ENCODE data around the gene MSI2. TPM values are rescaled to one million over a fixed set of nuclear protein-coding genes. Genes with fewer than 3 reads are reported as not detected.

The MSI2 gene
- total and polyA plus RNA-seq, 12 donors = 25.5 to 135 (median 121) TPM

DNA sequence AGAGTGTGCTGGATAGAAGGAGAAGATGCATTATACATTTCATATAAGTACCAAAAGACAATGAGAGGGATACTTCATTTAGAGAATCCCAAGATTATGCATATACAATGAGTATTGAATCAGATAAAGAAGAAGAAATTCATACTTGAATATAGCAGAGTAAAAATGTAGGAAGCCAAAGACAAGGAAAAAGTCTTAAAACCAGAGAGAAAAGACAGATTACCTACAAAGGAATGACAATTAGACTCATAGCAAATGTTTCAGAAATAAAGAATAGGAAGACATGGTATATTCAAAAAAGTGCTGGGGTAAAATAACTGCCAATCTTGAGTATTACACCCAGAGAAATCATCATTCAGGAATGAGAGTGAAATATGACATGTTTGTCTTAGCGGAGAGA is 6.8 kb upstream of the MSI2 start:
- intact Hi-C loops (cut with DNase I) = loop anchor here in 7 of 10 donors (10.0 kb wide), 7 partner anchors 195 to 585 kb away; partner anchors contain the start of gene CCDC182 (in 2 of the 7)
- H3K4me3 ChIP-seq = no peak overlapping the region
- H3K9me3 ChIP-seq = peaks cover 0 to 21% (median 0%) of the 10 kb centered on the region in 11 donors
- DNase-seq = no peak
- ATAC-seq = no peak
- no peaks in the 10 kb centered on the region for H3K27me3 ChIP-seq
- H3K4me1 ChIP-seq = no peaks in the 10 kb centered on the region
- H3K27ac ChIP-seq = no peak overlapping the region
- TF ChIP-seq, protein P1, sequence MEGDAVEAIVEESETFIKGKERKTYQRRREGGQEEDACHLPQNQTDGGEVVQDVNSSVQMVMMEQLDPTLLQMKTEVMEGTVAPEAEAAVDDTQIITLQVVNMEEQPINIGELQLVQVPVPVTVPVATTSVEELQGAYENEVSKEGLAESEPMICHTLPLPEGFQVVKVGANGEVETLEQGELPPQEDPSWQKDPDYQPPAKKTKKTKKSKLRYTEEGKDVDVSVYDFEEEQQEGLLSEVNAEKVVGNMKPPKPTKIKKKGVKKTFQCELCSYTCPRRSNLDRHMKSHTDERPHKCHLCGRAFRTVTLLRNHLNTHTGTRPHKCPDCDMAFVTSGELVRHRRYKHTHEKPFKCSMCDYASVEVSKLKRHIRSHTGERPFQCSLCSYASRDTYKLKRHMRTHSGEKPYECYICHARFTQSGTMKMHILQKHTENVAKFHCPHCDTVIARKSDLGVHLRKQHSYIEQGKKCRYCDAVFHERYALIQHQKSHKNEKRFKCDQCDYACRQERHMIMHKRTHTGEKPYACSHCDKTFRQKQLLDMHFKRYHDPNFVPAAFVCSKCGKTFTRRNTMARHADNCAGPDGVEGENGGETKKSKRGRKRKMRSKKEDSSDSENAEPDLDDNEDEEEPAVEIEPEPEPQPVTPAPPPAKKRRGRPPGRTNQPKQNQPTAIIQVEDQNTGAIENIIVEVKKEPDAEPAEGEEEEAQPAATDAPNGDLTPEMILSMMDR (IDR thresholded peaks at IDR 0.05) = no peak
- no peaks in the 10 kb centered on the region for H3K36me3 ChIP-seq
- 98 to 100% methylated on average over 1 of the region's 1 CpG for WGBS, 2 donors

DNA sequence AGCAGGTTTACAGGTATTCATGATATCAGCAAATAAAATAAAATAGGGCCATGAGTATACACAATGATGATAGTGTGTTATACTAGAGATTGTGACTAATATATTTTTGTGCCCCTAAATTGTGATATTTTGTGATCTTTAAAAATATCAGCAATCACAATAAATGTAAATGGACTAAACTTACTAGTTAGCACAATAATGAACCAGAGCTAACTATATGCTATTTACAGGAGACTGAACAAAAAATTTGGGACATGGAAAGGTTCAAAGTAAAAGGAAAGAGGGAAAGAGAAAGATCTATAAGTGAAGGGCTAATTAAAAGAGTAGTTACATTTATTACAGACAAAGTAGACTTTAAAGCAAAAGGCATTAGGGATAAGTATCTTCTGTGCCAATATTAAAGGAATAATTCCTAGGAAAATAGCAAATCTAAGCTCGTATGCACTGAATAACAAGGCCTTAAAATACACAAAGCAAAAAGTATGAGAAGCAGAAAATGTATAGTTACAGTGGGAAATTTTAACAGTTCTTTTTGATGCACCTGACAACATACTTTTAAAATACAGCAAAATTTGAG is 5.0 kb upstream of the MSI2 start:
- DNase-seq = no peak
- no peaks in the 10 kb centered on the region for H3K36me3 ChIP-seq
- no peak for ATAC-seq
- peaks cover 0 to 20% (median 0%) of the 10 kb centered on the region in 11 donors for H3K9me3 ChIP-seq
- WGBS, 2 donors = 95% methylated on average over 1 of the region's 1 CpG
- peaks cover 0 to 4% (median 0%) of the 10 kb centered on the region in 7 donors for H3K27me3 ChIP-seq
- H3K4me3 ChIP-seq = no peak overlapping the region
- intact Hi-C loops (cut with DNase I) = loop anchor here in 5 of 10 donors (10.0 kb wide), 9 partner anchors 74 to 584 kb away; no protein-coding TSS in a partner anchor
- TF ChIP-seq, protein P1 (IDR thresholded peaks at IDR 0.05) = no peak
- peaks cover 0 to 6% (median 0%) of the 10 kb centered on the region in 9 donors for H3K4me1 ChIP-seq
- no peak overlapping the region for H3K27ac ChIP-seq

DNA sequence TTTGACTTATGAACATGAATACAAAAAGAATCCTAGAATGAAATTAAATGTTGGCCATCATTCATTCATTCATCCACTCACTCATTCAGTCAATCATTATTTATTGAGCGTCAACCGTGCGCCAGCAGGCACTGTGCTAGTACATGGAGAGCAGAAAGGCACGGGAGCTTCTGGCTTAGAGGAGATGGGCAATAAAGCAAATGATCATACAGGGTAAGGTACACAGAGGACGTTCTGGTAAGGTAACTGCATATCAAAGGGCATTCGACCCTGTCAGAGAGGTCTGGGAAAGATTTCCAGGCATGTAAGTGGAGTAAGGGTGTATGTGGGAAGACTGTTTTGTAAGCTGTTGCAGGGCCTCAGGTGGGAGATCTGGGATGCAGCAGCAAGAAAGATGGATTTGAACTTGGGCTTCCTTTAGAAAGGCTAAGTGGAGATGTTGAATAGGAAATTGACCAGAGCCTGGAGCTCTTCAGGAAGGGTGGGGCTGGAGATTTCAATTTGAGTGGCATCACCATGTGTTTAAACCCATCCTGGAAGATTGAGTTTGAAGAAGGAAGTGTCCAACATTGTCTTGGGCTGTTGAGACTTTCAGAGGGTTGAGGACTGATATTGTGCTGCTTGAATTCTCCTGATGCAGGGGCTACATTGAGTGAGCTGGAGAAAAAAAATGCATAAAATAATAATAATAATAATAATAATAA is 2.8 kb upstream of the MSI2 start:
- no peak overlapping the region for H3K27ac ChIP-seq
- WGBS, 2 donors = 68 to 70% methylated on average over 6 of the region's 6 CpGs
- intact Hi-C loops (cut with DNase I) = loop anchor here in 5 of 10 donors (10.0 kb wide), 9 partner anchors 71 to 581 kb away; no protein-coding TSS in a partner anchor

More for the DNA sequence above, 2.8 kb upstream of the MSI2 start:
- ATAC-seq = no peak
- H3K4me3 ChIP-seq = no peak overlapping the region
- H3K9me3 ChIP-seq = peaks cover 0 to 20% (median 0%) of the 10 kb centered on the region in 11 donors
- H3K4me1 ChIP-seq = peaks cover 0 to 17% (median 10%) of the 10 kb centered on the region in 9 donors
- no peaks in the 10 kb centered on the region for H3K36me3 ChIP-seq
- DNase-seq = no peak
- H3K27me3 ChIP-seq = peaks cover 0 to 4% (median 0%) of the 10 kb centered on the region in 7 donors
- TF ChIP-seq, protein P1 (IDR thresholded peaks at IDR 0.05) = no peak
